Fibroblast of mammary gland (primary cell): ENCODE measurements around the gene CDK1.
A peak's percentile ranks its signal among the peaks of the same experiment; 100 is the strongest.

Experiments used
- DNase-seq: peaks from one replicate; pipeline ENCODE4 v3.0.0-alpha.2; 2010; ENCODE audit warnings: low read depth
- H3K4me3 ChIP-seq: 2 replicates; pipeline ENCODE4 v1.5.1; 2011; ENCODE audit warnings: low read depth, mild to moderate bottlenecking, low read length, moderate library complexity; ENCODE audit not compliant: control insufficient read depth
- TF ChIP-seq, protein P1 (sequence below): conservative IDR thresholded peaks from 2 replicates; pipeline ENCODE4 v1.5.1; 2011; ENCODE audit warnings: low read depth, low read length, inconsistent platforms; ENCODE audit not compliant: control insufficient read depth, insufficient read depth

CDK1 gene

DNA sequence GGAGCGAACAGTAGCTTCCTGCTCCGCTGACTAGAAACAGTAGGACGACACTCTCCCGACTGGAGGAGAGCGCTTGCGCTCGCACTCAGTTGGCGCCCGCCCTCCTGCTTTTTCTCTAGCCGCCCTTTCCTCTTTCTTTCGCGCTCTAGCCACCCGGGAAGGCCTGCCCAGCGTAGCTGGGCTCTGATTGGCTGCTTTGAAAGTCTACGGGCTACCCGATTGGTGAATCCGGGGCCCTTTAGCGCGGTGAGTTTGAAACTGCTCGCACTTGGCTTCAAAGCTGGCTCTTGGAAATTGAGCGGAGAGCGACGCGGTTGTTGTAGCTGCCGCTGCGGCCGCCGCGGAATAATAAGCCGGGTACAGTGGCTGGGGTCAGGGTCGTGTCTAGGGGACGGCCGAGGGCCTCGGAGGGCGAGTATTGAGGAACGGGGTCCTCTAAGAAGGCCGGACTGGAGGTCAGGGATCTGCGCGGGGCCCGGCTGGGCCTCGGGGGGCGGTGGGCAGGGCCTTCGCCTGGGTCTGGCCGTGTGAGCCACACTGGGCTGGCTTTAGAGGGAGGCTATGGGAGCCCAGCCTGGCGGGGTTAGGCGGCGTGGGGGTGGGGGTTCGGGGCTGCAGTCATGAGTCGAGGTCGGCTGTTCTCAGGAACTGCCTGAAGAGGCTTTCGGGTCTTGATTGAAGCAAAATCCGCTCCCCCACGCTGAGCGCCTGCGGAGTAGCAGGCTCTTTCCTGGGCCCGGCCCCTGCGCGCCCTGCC, at the start of gene CDK1:
Gene CDK1 (plus strand): TSS at position 265 of the 757 bp plus-strand sequence. CDS start 1,688 bp downstream, outside the sequence.
- DNase-seq: peak; percentile 98
- TF ChIP-seq, protein P1, sequence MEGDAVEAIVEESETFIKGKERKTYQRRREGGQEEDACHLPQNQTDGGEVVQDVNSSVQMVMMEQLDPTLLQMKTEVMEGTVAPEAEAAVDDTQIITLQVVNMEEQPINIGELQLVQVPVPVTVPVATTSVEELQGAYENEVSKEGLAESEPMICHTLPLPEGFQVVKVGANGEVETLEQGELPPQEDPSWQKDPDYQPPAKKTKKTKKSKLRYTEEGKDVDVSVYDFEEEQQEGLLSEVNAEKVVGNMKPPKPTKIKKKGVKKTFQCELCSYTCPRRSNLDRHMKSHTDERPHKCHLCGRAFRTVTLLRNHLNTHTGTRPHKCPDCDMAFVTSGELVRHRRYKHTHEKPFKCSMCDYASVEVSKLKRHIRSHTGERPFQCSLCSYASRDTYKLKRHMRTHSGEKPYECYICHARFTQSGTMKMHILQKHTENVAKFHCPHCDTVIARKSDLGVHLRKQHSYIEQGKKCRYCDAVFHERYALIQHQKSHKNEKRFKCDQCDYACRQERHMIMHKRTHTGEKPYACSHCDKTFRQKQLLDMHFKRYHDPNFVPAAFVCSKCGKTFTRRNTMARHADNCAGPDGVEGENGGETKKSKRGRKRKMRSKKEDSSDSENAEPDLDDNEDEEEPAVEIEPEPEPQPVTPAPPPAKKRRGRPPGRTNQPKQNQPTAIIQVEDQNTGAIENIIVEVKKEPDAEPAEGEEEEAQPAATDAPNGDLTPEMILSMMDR: no peak
- H3K4me3 ChIP-seq: peak within 1 kb of the TSS; percentile 82

DNA sequence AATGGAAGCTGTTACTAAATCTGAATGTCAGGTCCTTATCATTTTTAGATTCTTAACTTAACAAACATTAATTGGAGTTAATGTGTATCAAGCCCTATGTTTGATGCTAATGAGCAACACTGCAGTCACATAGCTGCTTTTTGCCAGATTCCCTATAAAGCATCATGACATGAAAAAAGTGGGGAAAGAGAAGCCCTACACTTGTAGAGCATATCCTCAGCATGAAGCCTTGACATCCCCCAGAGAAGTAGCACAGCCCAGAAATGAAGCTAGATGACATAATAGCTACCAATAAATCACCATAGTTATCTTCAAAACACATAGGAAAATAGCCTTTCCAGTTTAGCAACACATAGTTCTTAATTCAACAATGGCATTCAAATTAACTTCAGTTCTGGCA, 49.2 kb upstream of the CDK1 start:
- no peak for DNase-seq
- no peak overlapping the region for H3K4me3 ChIP-seq
- TF ChIP-seq, protein P1: no peak

DNA sequence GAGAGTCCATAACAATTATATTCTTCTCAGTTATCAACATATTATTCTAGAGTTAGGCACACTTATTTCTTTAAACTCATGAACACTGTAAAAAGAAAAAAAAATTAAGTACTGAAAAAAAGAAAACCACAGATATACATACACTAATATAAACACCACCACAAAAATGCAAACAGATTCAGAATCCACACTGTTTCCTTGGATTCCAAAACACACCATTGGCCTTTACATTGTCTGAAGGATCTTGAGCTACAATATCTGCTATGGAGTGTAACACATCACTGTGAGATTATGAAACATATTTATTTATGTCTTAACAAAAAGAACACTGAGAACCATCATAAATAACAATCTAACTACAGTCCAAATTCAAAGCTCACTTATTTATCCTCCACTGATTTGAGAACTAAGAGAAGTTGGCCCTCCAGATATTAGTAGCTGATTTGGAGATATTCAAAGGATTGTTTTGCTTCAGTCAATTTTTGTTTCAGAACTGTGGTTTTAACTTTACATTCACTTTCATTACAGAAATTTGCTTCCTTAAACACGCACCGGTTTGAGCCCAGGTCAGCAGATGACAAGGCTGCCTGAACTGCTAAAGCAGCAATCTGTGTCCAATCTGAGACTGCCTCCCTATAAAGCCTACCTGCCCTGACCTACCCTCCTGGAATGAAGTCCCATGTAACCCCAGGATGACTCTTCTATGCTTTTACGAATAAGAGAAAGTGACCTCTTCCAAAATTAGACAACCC, 47.0 kb upstream of the CDK1 start:
- TF ChIP-seq, protein P1: no peak
- DNase-seq: no peak
- H3K4me3 ChIP-seq: no peak overlapping the region

DNA sequence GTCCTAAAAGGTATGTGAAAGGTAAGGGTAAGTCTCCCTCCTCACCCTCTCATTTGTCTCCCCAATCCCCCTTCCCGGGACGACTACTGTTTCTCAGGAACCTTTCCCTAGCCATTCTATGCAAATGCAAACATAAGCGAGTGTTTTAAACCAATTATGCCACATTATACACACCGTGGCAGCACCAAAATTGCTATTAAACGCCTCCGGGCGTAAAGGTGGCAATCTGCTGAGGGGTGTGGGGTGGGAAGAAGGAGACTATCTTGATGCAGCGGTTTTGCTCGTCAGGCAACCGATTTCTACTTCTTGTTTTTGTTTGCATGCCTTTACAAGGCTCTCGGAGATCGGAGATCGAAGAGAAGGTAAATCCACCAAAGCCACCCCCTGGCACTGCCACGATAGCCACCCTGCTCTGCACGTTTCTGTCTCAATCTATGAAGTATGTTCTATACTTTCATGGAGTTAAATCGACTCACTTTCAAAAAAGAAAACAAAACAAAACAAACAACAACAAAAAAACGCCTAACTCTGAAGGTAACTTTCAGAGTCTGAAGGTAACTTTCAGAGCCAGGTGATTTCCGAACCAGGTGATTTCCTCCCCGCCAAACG, 46.0 kb upstream of the CDK1 start:
- TF ChIP-seq, protein P1: no peak
- no peak for DNase-seq
- no peak overlapping the region for H3K4me3 ChIP-seq

DNA sequence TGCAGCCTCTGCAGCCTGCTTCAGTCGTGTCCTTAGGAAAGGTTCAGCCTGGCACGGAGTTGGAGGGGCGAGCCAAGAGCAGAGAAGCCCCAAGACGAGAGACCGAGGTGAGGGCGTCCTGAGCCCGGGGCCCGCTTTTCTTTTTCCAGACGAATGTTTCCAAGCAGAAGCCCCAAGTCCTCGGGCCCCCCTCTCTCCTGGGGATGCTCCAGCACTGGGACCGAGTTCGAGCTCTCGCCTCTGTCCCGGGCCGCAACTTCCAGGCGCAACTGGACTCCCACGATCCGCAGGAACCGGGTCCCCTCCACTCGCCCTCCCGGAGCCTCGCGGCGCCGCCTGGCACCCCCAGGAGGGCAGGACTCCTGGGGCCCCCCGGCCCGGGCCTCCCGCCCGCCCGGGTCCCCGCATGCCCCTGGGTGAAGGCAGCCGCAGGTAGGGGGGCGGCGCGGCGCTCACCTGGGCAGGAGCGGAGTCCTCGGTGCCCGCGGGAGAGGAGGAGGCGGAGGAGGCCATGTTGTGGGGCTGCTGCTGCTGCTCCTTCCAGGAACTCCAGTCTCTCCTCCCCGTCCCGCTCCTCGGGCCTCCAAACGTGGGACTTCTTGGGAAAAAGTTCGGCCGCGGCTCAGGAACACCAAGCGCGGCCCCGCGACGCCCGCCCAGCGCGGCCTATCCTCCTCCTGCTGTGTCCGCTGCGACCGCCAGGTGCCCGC, 45.3 kb upstream of the CDK1 start:
- peak overlapping the region; percentile 20 for H3K4me3 ChIP-seq
- DNase-seq: no peak
- TF ChIP-seq, protein P1: no peak

DNA sequence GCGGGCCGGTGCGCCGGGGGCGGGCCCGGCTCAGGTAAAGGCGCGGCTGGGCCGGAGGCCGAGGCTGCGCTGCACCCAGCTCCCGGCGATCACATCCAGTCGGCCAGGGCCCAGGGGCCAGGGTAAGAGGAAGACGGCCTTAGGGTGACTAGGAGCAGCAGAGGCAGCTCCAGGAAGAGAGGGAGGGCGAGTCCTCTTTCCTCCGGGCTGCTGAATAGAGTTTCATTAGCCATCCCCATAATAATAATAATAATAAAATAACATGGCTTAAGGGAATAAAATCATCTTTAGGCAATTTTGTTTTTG, 44.8 kb upstream of the CDK1 start:
- no peak for DNase-seq
- TF ChIP-seq, protein P1: no peak
- H3K4me3 ChIP-seq: no peak overlapping the region
